Lower leg skin (tissue), 4 donors: ENCODE results near the gene ARHGEF6. TPM values are rescaled to one million over a fixed set of nuclear protein-coding genes. Genes with fewer than 3 reads are reported as not detected.

Experiments used
- DNase-seq, 2 donors: peaks; one replicate each; pipeline ENCODE4 v3.0.0-alpha.2; 2019; ENCODE audit warnings: low spot score in 2 of 2
- H3K4me3 ChIP-seq: fragments of 200-600 bp; sonication (generic); 2 replicates; pipeline ENCODE4 v1.5.1; 2017; ENCODE audit warnings: mild to moderate bottlenecking, low read depth; ENCODE audit not compliant: poor library complexity, severe bottlenecking
- POLR2A ChIP-seq, 2 donors: fragments of 450-650 bp; IDR thresholded peaks; one replicate each; pipeline ENCODE4 v1.6.1; 2016 to 2017; ENCODE audit warnings: antibody characterized with exemption in 2 of 2, mild to moderate bottlenecking in 1 of 2, moderate library complexity in 1 of 2
- WGBS, 2 donors: methylation state at CpG; one replicate each; pipeline ENCODE4 v1.1.5; 2018; 5-methylcytosine and 5-hydroxymethylcytosine counted together
- intact Hi-C: fragments of 100-400 bp; cut with DNase I; formaldehyde crosslinking; loops from one replicate; pipeline ENCODE4 v1.15.0; 2023; ENCODE audit warnings: low total_unique reads
- total RNA-seq, 4 donors: library from RNA; depleted of rRNA; stranded (reverse); fragments of >200 nt; gene quantifications; one replicate each; pipeline ENCODE4 v1.1.0, GENCODE V29; 2016
- TF ChIP-seq, protein P1 (sequence below), 3 donors: fragments of 450-650 bp; IDR thresholded peaks; one replicate each; pipeline ENCODE4 v1.5.1; 2016; ENCODE audit warnings: antibody characterized with exemption in 3 of 3, mild to moderate bottlenecking in 3 of 3, moderate library complexity in 2 of 3

The ARHGEF6 gene
- total RNA-seq, 4 donors from 2014 or later = 5.8 to 9.6 (median 7.9) TPM

DNA sequence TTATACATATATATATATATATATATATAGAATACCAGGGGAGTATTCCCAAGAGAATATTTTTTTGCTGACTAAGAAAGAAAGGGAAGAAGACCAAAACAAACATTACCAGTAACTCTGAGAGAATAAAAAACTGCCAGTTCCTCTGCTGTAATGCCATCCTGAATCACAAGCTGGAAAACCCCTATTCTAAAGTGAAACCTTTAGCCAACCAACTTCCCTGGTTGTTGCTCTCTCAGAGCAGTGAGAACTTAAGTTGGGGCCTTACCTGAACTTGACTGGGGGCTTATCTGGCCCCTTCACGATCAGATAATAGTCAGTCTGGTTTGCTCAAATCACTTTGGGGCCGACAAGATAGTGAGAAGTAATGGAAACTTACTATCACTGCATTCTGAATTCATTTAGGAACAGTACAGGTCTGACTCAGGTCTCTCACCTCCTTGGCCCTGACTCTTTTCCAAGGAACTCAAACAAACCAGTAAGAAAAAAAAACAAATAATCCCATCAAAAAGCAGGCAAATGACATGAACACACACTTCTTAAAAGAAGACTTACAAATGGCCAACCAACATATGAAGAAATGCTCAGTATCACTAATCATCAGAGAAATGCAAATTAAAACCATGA lies 70.3 kb downstream of the ARHGEF6 start:
- intact Hi-C loops = loop anchor here (10.0 kb wide), 1 partner anchor 214 kb away; no protein-coding TSS in a partner anchor

DNA sequence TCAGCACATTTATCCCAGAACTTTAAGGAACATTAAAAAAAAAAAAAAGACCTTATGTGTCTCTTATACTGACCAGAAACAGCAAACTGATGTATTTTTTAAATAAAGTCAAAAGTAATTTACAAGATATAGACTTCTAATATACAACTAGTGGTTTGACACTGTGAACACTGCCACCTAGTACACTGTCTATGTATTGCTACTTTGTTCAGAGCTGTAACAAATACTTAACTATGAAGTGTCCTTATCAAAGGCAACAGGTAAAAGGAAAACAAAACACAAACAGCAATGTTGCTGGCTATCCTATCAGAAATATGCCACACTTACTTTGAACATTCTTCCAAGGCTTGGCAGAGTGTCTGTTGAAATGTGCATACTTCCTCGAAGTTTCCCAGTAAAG lies 72.4 kb downstream of the ARHGEF6 start:
- no peak overlapping the region for H3K4me3 ChIP-seq
- TF ChIP-seq, protein P1, sequence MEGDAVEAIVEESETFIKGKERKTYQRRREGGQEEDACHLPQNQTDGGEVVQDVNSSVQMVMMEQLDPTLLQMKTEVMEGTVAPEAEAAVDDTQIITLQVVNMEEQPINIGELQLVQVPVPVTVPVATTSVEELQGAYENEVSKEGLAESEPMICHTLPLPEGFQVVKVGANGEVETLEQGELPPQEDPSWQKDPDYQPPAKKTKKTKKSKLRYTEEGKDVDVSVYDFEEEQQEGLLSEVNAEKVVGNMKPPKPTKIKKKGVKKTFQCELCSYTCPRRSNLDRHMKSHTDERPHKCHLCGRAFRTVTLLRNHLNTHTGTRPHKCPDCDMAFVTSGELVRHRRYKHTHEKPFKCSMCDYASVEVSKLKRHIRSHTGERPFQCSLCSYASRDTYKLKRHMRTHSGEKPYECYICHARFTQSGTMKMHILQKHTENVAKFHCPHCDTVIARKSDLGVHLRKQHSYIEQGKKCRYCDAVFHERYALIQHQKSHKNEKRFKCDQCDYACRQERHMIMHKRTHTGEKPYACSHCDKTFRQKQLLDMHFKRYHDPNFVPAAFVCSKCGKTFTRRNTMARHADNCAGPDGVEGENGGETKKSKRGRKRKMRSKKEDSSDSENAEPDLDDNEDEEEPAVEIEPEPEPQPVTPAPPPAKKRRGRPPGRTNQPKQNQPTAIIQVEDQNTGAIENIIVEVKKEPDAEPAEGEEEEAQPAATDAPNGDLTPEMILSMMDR (IDR thresholded peaks at IDR 0.05) = no peak
- TF ChIP-seq POLR2A (IDR thresholded peaks at IDR 0.05) = no peak
- WGBS, 2 donors = 61 to 72% methylated on average over 1 of the region's 1 CpG
- no peak for DNase-seq
- intact Hi-C loops = no loop called here

More for the DNA sequence above, 70.3 kb downstream of the ARHGEF6 start:
- DNase-seq = no peak
- no peak overlapping the region for H3K4me3 ChIP-seq
- 32 to 49% methylated on average over 2 of the region's 2 CpGs for WGBS, 2 donors
- TF ChIP-seq POLR2A (IDR thresholded peaks at IDR 0.05) = no peak
- TF ChIP-seq, protein P1 (IDR thresholded peaks at IDR 0.05) = no peak

DNA sequence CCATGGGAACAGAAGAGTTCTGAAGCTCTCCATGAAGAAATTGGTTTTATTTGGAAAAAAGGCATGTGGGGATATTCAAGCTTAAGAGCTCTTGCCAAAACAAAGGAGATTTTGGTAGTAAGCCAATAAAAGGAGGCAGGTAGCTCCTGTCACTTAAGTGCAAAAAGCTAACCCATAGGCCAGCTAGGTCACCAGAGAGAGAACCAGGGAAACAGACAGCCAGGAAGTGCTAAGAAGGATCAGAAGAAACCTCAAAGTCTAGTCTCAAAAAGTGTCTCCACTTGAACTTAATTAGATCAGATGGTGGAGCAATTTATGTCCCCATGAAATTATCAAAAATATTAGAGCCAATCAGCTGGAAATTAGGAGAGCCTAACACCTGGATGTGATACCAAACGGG lies 83.6 kb downstream of the ARHGEF6 start:
- 39 to 86% methylated on average over 1 of the region's 1 CpG for WGBS, 2 donors
- no peak for DNase-seq
- intact Hi-C loops = loop anchor here (10.0 kb wide), 1 partner anchor 92 kb away; no protein-coding TSS in a partner anchor
- TF ChIP-seq POLR2A (IDR thresholded peaks at IDR 0.05) = no peak
- TF ChIP-seq, protein P1 (IDR thresholded peaks at IDR 0.05) = no peak
- H3K4me3 ChIP-seq = no peak overlapping the region

DNA sequence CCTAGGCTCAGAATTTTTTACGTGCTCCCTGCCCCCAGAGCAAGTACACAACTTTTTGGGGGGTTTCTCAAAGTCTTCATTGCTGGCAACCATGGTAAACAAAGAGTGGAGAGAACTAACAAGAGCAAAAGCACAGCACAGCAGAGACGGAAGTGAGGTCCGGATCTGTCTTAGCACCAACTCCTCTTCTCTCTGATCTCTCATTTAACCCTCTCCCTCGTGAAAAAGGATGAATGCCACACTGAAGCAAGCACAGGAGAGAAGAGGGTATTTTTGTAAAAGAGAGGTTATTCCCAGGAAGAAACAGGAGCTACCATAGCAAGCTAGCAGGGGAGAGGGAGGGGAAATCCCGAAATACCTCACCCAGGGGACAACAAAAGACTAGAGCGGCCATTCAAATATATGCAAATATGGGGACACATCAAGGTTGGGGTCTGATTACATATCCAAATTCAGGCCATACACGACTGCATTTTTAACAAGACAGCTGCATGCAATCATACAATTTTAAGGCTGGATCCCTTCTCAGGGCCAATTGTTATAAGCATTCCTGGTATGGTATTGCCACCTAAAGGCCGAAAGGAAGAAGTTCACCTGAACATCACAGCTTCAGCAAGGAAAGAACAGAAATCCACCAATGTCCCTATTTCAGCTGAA lies 86.2 kb downstream of the ARHGEF6 start:
- no peak for TF ChIP-seq POLR2A (IDR thresholded peaks at IDR 0.05)
- TF ChIP-seq, protein P1 (IDR thresholded peaks at IDR 0.05) = no peak
- H3K4me3 ChIP-seq = no peak overlapping the region
- intact Hi-C loops = loop anchor here (10.0 kb wide), 1 partner anchor 90 kb away; no protein-coding TSS in a partner anchor
- no peak for DNase-seq
- WGBS, 2 donors = 34 to 47% methylated on average over 8 of the region's 8 CpGs

DNA sequence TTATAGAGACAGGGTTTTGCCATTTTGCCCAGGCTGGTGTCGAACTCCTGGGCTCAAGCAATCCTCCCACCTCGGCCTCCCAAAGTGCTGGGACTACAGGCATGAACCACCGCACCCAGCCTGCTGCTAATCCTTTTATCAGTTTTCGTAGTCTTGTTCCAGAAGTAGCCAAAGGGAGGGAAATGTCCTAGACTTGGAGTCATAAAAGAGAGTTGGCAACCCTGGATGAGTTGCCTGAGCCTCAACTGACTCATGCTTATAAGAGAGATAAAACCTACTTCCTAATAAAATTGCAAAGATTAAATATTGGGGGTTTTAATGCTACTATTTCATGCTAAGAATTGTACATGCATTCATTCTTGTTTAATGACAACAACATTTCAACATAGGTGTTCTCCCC lies 88.5 kb downstream of the ARHGEF6 start:
- intact Hi-C loops = loop anchor here (10.0 kb wide), 1 partner anchor 87 kb away; no protein-coding TSS in a partner anchor
- DNase-seq = no peak
- WGBS, 2 donors = 77 to 86% methylated on average over 4 of the region's 4 CpGs
- H3K4me3 ChIP-seq = no peak overlapping the region
- TF ChIP-seq, protein P1 (IDR thresholded peaks at IDR 0.05) = no peak
- TF ChIP-seq POLR2A (IDR thresholded peaks at IDR 0.05) = no peak
